Upper lobe of left lung (tissue), 6 donors: ENCODE measurements around the gene DHRS11. TPM values are rescaled to one million over a fixed set of nuclear protein-coding genes. Genes with fewer than 3 reads are reported as not detected.

Experiments used
- ATAC-seq, 2 donors: fragments of 200-7000 bp; cut with Tn5 transposase; one replicate each; pipeline ENCODE4 v1.9.1; 2022; ENCODE audit warnings: mild to moderate bottlenecking in 2 of 2, moderate library complexity in 2 of 2; ENCODE audit not compliant: low FRiP score in 2 of 2
- DNase-seq, 2 donors: peaks; one replicate each; pipeline ENCODE4 v3.0.0-alpha.2; 2019 to 2020
- H3K27ac ChIP-seq, 4 donors: fragments of 200-600 bp; sonication (generic); one replicate each; pipeline ENCODE4 v1.5.1; 2016 to 2019
- H3K27me3 ChIP-seq, 4 donors: fragments of 200-600 bp; sonication (generic); one replicate each; pipeline ENCODE4 v1.5.1; 2017 to 2019
- H3K36me3 ChIP-seq, 4 donors: fragments of 200-600 bp; sonication (generic); one replicate each; pipeline ENCODE4 v1.5.1; 2016 to 2019
- H3K4me1 ChIP-seq, 4 donors: fragments of 200-600 bp; sonication (generic); one replicate each; pipeline ENCODE4 v1.5.1; 2018 to 2019
- H3K4me3 ChIP-seq, 4 donors: fragments of 200-600 bp; sonication (generic); one replicate each; pipeline ENCODE4 v1.5.1; 2017 to 2019; ENCODE audit warnings: mild to moderate bottlenecking in 2 of 4, moderate library complexity in 1 of 4
- H3K9me3 ChIP-seq, 4 donors: fragments of 200-600 bp; sonication (generic); one replicate each; pipeline ENCODE4 v1.5.1; 2018 to 2019
- EP300 ChIP-seq, 4 donors: sonication (generic); formaldehyde crosslinking; IDR thresholded peaks; one replicate each; pipeline ENCODE4 v1.5.1; 2017; ENCODE audit warnings: antibody characterized with exemption in 4 of 4, control low read depth in 2 of 4
- POLR2A ChIP-seq, 4 donors: fragments of 450-650 bp; IDR thresholded peaks; one replicate each; pipeline ENCODE4 v1.5.1; 2016 to 2017; ENCODE audit warnings: antibody characterized with exemption in 4 of 4, mild to moderate bottlenecking in 2 of 4
- POLR2AphosphoS5 ChIP-seq, 2 donors: sonication (generic); formaldehyde crosslinking; IDR thresholded peaks; one replicate each; pipeline ENCODE4 v1.5.1; 2017; ENCODE audit warnings: antibody characterized with exemption in 2 of 2
- WGBS, 2 donors: methylation state at CpG; one replicate each; pipeline ENCODE4 v1.1.5; 2017 to 2018; 5-methylcytosine and 5-hydroxymethylcytosine counted together
- total RNA-seq, 6 donors: library from RNA; depleted of rRNA in 4 of 6; stranded (reverse); fragments of >200 nt in 4 of 6; gene quantifications; one replicate each; pipeline versions ENCODE4 v1.1.0 to v1.2.1, GENCODE V29; 2016 to 2021
- TF ChIP-seq, protein P1 (sequence below), 6 experiments: fragments of 450-650 bp in 4 of 6; fragments of 200-600 bp in 2 of 6; sonication (generic) in 2 of 6; IDR thresholded peaks; one replicate each; pipeline ENCODE4 v1.5.1; 2016 to 2019; ENCODE audit warnings: antibody characterized with exemption in 6 of 6
- donor health status: DM: no; HTN: no; CAD: no; lungs with moderate emphysema.
- donor health status: DM: no; HTN: yes; CAD: no; lungs with severe emphysema.

Gene DHRS11
- total RNA-seq, 6 donors from 2014 or later, result 3.6 to 7.5 (median 4.9) TPM

DNA sequence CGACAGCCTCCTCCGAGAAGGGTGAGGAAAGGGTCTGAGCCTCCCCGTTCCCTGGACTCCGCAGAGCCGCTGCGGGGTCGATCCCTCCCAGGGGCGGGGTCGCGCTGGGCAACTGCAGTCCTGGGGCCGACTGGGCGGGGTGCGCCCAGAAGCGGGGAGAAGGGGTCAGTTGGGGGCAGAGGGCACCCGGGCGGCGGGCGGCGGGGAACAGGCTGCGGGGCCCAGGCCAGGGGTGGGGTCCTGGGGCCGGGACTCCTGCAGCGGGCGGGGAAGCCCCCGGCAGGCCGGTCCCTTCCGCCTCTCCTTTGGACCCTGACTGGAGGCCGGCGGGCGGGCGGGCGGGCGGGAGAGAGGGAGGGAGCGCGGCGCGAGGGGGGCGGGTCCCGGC, 46.6 kb upstream of the DHRS11 start:
- peaks cover 45 to 52% (median 47%) of the 10 kb centered on the region in 4 donors for H3K4me1 ChIP-seq
- DNase-seq (no peak), ATAC-seq (peak; percentile 72 to 80)
- WGBS, 2 donors, result 1% methylated on average over 7 of the region's 38 CpGs; no CpG with 5 or more reads in 1 of the 2 donors
- H3K27ac ChIP-seq, result peak overlapping the region; percentile 99 to 100 (median 100)
- TF ChIP-seq, protein P1, sequence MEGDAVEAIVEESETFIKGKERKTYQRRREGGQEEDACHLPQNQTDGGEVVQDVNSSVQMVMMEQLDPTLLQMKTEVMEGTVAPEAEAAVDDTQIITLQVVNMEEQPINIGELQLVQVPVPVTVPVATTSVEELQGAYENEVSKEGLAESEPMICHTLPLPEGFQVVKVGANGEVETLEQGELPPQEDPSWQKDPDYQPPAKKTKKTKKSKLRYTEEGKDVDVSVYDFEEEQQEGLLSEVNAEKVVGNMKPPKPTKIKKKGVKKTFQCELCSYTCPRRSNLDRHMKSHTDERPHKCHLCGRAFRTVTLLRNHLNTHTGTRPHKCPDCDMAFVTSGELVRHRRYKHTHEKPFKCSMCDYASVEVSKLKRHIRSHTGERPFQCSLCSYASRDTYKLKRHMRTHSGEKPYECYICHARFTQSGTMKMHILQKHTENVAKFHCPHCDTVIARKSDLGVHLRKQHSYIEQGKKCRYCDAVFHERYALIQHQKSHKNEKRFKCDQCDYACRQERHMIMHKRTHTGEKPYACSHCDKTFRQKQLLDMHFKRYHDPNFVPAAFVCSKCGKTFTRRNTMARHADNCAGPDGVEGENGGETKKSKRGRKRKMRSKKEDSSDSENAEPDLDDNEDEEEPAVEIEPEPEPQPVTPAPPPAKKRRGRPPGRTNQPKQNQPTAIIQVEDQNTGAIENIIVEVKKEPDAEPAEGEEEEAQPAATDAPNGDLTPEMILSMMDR (IDR thresholded peaks at IDR 0.05), result no peak
- TF ChIP-seq EP300 (IDR thresholded peaks at IDR 0.05), result no peak
- no peaks in the 10 kb centered on the region for H3K9me3 ChIP-seq
- no peaks in the 10 kb centered on the region for H3K27me3 ChIP-seq
- H3K36me3 ChIP-seq, result peaks cover 0 to 4% (median 0%) of the 10 kb centered on the region in 4 donors
- peak overlapping the region; percentile 84 to 97 (median 94) for H3K4me3 ChIP-seq

DNA sequence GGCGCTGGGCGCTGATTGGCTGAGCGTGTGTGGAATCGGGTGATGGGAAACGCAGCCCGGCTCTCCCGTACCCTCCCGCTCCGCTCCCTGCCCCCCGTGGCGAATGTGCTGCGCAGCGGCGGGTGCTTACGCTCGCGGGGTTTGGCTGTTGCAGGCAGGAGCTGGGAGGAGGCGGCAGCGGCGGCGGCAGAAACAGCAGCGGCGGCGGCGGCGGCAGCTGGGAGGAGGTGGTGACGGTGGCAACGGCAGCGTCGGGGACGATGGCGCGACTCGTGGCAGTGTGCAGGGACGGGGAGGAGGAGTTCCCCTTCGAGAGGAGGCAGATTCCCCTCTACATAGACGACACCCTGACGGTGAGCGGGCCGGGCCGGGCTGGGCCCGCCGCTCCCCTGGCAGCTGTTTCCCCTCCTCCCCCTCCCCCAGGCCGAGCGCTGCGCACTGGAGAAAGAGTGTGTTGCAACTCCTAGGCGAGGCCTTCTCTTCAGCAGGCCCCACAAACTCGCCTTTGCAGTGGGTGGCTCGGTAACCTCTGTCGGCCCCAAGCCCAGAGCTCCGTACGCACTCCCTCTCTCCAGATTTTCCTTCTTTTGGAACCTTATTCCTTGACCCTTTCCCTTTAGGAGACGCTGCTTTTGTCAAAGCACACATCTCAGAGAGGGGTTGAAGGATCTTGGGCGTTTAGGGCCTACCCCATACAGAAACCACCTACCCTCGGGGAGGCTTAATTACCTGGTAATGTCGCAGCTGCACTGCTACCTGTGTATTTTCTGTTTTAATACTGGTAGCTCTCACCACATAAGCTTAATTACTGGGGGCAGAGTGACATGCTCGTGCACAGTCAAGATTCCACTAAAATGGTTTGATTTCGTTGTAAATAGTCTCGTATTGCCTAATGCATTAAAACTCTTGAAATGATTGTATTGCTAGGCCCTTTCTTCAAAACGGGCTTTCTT, 45.9 kb upstream of the DHRS11 start:
- DNase-seq, result peak; percentile 97 to 99
- Histone ChIP-seq H3K9me3 (no peaks in the 10 kb centered on the region), H3K36me3 (peaks cover 0 to 4% (median 0%) of the 10 kb centered on the region in 4 donors), H3K4me3 (peak overlapping the region; percentile 83 to 96 (median 88)), H3K27me3 (no peaks in the 10 kb centered on the region), H3K27ac (peak overlapping the region; percentile 99 to 100 (median 100)), H3K4me1 (peaks cover 50 to 59% (median 53%) of the 10 kb centered on the region in 4 donors)
- WGBS, 2 donors, result 1 to 2% methylated on average over 23 to 26 of the region's 60 CpGs
- TF ChIP-seq POLR2AphosphoS5 (IDR thresholded peaks at IDR 0.05) (peak; percentile 91 to 92), EP300 (IDR thresholded peaks at IDR 0.05) (peak in 1 of 4 donors; percentile 33), POLR2A (IDR thresholded peaks at IDR 0.05) (peak; percentile 46 to 90 (median 82))
- TF ChIP-seq, protein P1 (IDR thresholded peaks at IDR 0.05), result peak in 3 of 6 experiments; percentile 15 to 43 (median 24)
- peak; percentile 96 to 98 for ATAC-seq

DNA sequence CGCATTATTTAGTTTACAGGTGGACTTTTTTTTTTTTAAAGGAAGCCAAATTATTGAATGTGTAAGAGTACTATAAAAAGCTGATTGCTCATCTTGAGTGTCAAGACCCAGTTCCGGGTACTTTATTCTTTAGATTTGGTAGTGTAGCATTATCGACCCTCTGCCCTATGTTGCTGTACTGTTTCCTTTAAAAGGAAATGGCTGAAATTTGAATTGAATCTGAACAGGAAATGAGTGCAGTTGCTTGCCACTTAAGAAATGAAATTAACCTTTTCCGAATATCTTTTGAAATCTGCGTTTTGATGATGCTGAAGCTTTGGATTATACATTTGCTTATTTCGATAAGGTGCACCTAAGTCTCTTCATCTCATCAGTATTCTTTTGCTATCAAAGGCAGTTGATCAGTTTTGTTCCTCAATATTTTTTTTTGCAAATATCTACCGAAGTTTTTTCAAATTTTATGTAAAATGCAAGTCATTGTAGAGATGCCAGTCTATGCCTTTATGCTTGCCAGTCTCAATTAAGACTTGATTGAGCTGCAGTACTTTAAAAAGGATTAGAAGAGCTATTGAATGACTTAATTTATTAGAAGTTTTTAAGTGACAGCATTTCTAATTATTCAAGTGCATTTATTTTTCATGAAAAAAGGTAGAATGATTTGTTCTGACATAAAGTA, 45.1 kb upstream of the DHRS11 start:
- no peaks in the 10 kb centered on the region for H3K27me3 ChIP-seq
- peak overlapping the region; percentile 99 to 100 (median 100) for H3K27ac ChIP-seq
- peak overlapping the region; percentile 83 to 96 (median 88) for H3K4me3 ChIP-seq
- no peak for ATAC-seq
- 10 to 14% methylated on average over 7 of the region's 7 CpGs for WGBS, 2 donors
- peaks cover 0 to 4% (median 0%) of the 10 kb centered on the region in 4 donors for H3K36me3 ChIP-seq
- peaks cover 51 to 67% (median 61%) of the 10 kb centered on the region in 4 donors for H3K4me1 ChIP-seq
- TF ChIP-seq, protein P1 (IDR thresholded peaks at IDR 0.05), result no peak
- no peak for DNase-seq
- no peaks in the 10 kb centered on the region for H3K9me3 ChIP-seq

DNA sequence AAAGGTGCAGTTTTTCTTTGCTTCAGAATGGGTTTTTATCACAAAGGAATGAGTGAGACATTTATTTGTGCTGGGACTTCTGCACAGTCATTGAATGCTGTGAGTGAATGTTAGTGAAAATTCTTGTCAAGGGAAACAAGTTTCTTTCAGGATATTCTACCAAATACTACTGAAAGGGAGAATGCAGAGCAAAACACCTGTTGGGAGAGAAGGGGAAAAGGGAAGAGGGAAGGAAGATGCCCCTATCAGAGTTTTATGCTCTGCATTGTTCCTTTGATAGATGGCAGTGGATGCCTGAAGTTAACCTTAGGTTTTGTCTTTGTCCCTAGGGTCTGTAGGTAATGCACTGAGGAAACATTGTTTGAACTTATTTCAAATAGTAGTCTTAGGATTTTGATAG, 43.9 kb upstream of the DHRS11 start:
- Histone ChIP-seq H3K27ac (peak overlapping the region in 3 of 4 donors; percentile 32 to 43 (median 35)), H3K4me1 (peaks cover 58 to 72% (median 64%) of the 10 kb centered on the region in 4 donors), H3K4me3 (peak overlapping the region in 1 of 4 donors; percentile 91), H3K9me3 (no peaks in the 10 kb centered on the region), H3K36me3 (peaks cover 0 to 4% (median 0%) of the 10 kb centered on the region in 4 donors), H3K27me3 (no peaks in the 10 kb centered on the region)
- DNase-seq, result no peak
- no peak for ATAC-seq
- TF ChIP-seq POLR2AphosphoS5 (IDR thresholded peaks at IDR 0.05), result no peak
- TF ChIP-seq POLR2A (IDR thresholded peaks at IDR 0.05), result no peak
- TF ChIP-seq EP300 (IDR thresholded peaks at IDR 0.05), result no peak
- TF ChIP-seq, protein P1 (IDR thresholded peaks at IDR 0.05), result no peak
